SU-DHL-6 (cell line): ENCODE measurements around the gene FCHSD2.
"Not testable (repeated sequence)": the region's sequence is repeated elsewhere in the genome, so short reads cannot be mapped to it uniquely, and the experiment has no call there.

Experiments used
- H2AFZ ChIP-seq: fragments of 200-600 bp; sonication (generic); 2 replicates; pipeline ENCODE4 v1.6.1; 2014; ENCODE audit warnings: low read depth, mild to moderate bottlenecking, moderate library complexity, mixed read lengths, antibody characterized with exemption, low read length; ENCODE audit not compliant: severe bottlenecking
- H3F3A ChIP-seq: fragments of 200-600 bp; shearing (Covaris generic); 2 replicates; pipeline ENCODE4 v1.6.0; 2016; ENCODE audit warnings: antibody characterized with exemption, mild to moderate bottlenecking; ENCODE audit not compliant: insufficient read depth
- H3K27ac ChIP-seq: fragments of 200-600 bp; sonication (generic); 2 replicates; pipeline ENCODE4 v1.5.1; 2016; ENCODE audit warnings: low read depth, mild to moderate bottlenecking, low read length, moderate library complexity, mixed read lengths
- H3K27me3 ChIP-seq: fragments of 200-600 bp; sonication (generic), shearing (Covaris generic); 2 replicates; pipeline ENCODE4 v1.6.0; 2014; ENCODE audit warnings: mild to moderate bottlenecking, low read length
- H3K36me3 ChIP-seq: fragments of 200-600 bp; sonication (generic); 2 replicates; pipeline ENCODE4 v1.6.1; 2014; ENCODE audit warnings: mild to moderate bottlenecking, low read length, mixed read lengths
- H3K4me2 ChIP-seq: fragments of 300-600, 200-600 bp; shearing (Covaris generic), sonication (generic); 2 replicates; pipeline ENCODE4 v1.6.0; 2014; ENCODE audit warnings: low read length, low read depth, mild to moderate bottlenecking; ENCODE audit not compliant: poor library complexity, severe bottlenecking
- H3K4me3 ChIP-seq: fragments of 200-600 bp; sonication (generic); 2 replicates; pipeline ENCODE4 v1.5.1; 2014; ENCODE audit warnings: antibody characterized with exemption, low read length, mild to moderate bottlenecking, mixed read lengths; ENCODE audit not compliant: insufficient read depth, poor library complexity, severe bottlenecking
- H3K79me2 ChIP-seq: fragments of 200-600 bp; sonication (generic); 2 replicates; pipeline ENCODE4 v1.6.1; 2014; ENCODE audit warnings: mild to moderate bottlenecking, low read length, moderate library complexity; ENCODE audit not compliant: insufficient read depth
- H3K9ac ChIP-seq: fragments of 200-600 bp; sonication (generic); 2 replicates; pipeline ENCODE4 v1.7.0; 2014; ENCODE audit warnings: mild to moderate bottlenecking, low read length
- H3K9me2 ChIP-seq: fragments of 200-600 bp; sonication (generic); replicated peaks from 2 replicates; pipeline ENCODE4 v1.6.1; 2014; ENCODE audit warnings: low read length; ENCODE audit not compliant: insufficient read depth
- H3K9me3 ChIP-seq: fragments of 200-600 bp; sonication (generic); 2 replicates; pipeline ENCODE4 v1.6.1; 2014; ENCODE audit warnings: low read length, mixed read lengths; ENCODE audit not compliant: insufficient read depth
- H4K20me1 ChIP-seq: fragments of 200-600 bp; sonication (generic); 2 replicates; pipeline ENCODE4 v1.6.1; 2014; ENCODE audit warnings: low read depth, mild to moderate bottlenecking, antibody characterized with exemption, low read length, moderate library complexity, mixed read lengths
- CTCF ChIP-seq: fragments of 200-600 bp; sonication (generic); IDR thresholded peaks from one replicate; pipeline ENCODE4 v1.5.1; 2017; ENCODE audit warnings: antibody characterized with exemption, mild to moderate bottlenecking, low read length, moderate library complexity; ENCODE audit not compliant: insufficient read depth, poor library complexity, severe bottlenecking
- EZH2phosphoT487 ChIP-seq: fragments of 200-600 bp; sonication (generic), shearing (Covaris generic); conservative IDR thresholded peaks from 2 replicates; pipeline ENCODE4 v1.6.1; 2018; ENCODE audit warnings: mild to moderate bottlenecking, antibody characterized with exemption, low read length, moderate library complexity, mixed read lengths

Gene FCHSD2

GRCh38 chr11:73028611-73029010, 113.5 kb downstream of the FCHSD2 start:
- Histone ChIP-seq H3K4me3 (no peak overlapping the region), H3F3A (0 out of 2 replicates have a peak, but pooled peaks cover 7% of the 10 kb centered on the region), H3K79me2 (peaks cover 97% of the 10 kb centered on the region), H4K20me1 (no peaks in the 10 kb centered on the region), H3K9me2 (no peaks in the 10 kb centered on the region), H2AFZ (no peak overlapping the region), H3K9me3 (peaks cover 27% of the 10 kb centered on the region; the same call in 1 of the 2 replicates), H3K4me2 (no peak overlapping the region), H3K36me3 (peaks cover 64% of the 10 kb centered on the region), H3K27me3 (no peaks in the 10 kb centered on the region), H3K9ac (no peak overlapping the region), H3K27ac (no peak overlapping the region)
- no peak for TF ChIP-seq EZH2phosphoT487
- TF ChIP-seq CTCF, result no peak

GRCh38 chr11:73027840-73028239, 114.3 kb downstream of the FCHSD2 start:
- not testable (repeated sequence) for H3K9ac ChIP-seq, H3K4me3 ChIP-seq, H2AFZ ChIP-seq, H3K4me2 ChIP-seq, H3K27ac ChIP-seq, H3K27me3 ChIP-seq, H3F3A ChIP-seq, H3K9me2 ChIP-seq, H4K20me1 ChIP-seq
- H3K79me2 ChIP-seq, result peaks cover 97% of the 10 kb centered on the region
- peaks cover 27% of the 10 kb centered on the region; the same call in 1 of the 2 replicates for H3K9me3 ChIP-seq
- peaks cover 62% of the 10 kb centered on the region for H3K36me3 ChIP-seq

GRCh38 chr11:73024639-73025038, 117.5 kb downstream of the FCHSD2 start:
- no peaks in the 10 kb centered on the region for H3K9me2 ChIP-seq
- peaks cover 13% of the 10 kb centered on the region; the same call in 1 of the 2 replicates for H3F3A ChIP-seq
- no peak for TF ChIP-seq CTCF
- no peak for TF ChIP-seq EZH2phosphoT487
- no peak overlapping the region for H3K4me2 ChIP-seq
- H3K4me3 ChIP-seq, result no peak overlapping the region
- H3K9ac ChIP-seq, result no peak overlapping the region
- H3K36me3 ChIP-seq, result peaks cover 31% of the 10 kb centered on the region
- no peaks in the 10 kb centered on the region for H3K27me3 ChIP-seq
- peaks cover 13% of the 10 kb centered on the region; the same call in 1 of the 2 replicates for H4K20me1 ChIP-seq
- peaks cover 93% of the 10 kb centered on the region for H3K79me2 ChIP-seq
- H3K27ac ChIP-seq, result no peak overlapping the region
- peaks cover 23% of the 10 kb centered on the region; the same call in 1 of the 2 replicates for H3K9me3 ChIP-seq
- no peak overlapping the region for H2AFZ ChIP-seq

- Histone ChIP-seq H3K79me2 (peaks cover 89% of the 10 kb centered on the region), H3K9ac (no peak overlapping the region), H4K20me1 (peaks cover 19% of the 10 kb centered on the region), H2AFZ (no peak overlapping the region), H3F3A (peaks cover 6% of the 10 kb centered on the region; the same call in 1 of the 2 replicates), H3K4me3 (no peak overlapping the region), H3K4me2 (no peak overlapping the region), H3K9me2 (no peaks in the 10 kb centered on the region), H3K27me3 (no peaks in the 10 kb centered on the region), H3K27ac (peak overlapping the region; percentile 2; the same call in 1 of the 2 replicates), H3K36me3 (peaks cover 10% of the 10 kb centered on the region; the same call in 1 of the 2 replicates), H3K9me3 (no peaks in the 10 kb centered on the region)
- no peak for TF ChIP-seq EZH2phosphoT487
- no peak for TF ChIP-seq CTCF
These were observed 122.1 kb downstream of the FCHSD2 start for GRCh38 chr11:73019996-73020395.
